GM21423 (cell line): Measurements from ENCODE around the gene MAEL.
"Not testable (repeated sequence)": the region's sequence is repeated elsewhere in the genome, so short reads cannot be mapped to it uniquely, and the experiment has no call there.

Experiments used
- ATAC-seq: cut with Tn5 transposase; IDR thresholded peaks from one replicate; pipeline ENCODE4 v1.9.1; 2021; ENCODE audit warnings: mild to moderate bottlenecking, moderate library complexity; ENCODE audit not compliant: unreplicated experiment

Gene MAEL

DNA sequence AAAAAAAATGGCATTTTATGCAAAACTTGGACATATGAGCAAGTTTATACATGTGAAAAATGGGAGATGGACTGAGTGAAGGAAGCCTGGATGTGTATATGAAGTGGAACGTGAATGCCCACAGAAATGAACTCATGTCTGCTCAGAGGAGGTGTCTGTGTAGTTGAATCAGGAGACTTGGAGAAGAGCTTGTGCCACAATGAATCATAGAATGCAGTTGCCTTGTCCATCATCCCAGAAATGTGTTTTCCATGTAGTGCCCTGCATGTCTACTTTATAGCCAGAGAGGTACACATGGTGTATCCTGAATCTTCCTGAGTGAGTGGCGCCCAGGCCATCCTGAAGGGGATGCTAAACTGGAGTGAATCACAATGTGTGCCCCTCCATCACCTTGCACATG is 11.1 kb upstream of the MAEL start:
- no peak for ATAC-seq

DNA sequence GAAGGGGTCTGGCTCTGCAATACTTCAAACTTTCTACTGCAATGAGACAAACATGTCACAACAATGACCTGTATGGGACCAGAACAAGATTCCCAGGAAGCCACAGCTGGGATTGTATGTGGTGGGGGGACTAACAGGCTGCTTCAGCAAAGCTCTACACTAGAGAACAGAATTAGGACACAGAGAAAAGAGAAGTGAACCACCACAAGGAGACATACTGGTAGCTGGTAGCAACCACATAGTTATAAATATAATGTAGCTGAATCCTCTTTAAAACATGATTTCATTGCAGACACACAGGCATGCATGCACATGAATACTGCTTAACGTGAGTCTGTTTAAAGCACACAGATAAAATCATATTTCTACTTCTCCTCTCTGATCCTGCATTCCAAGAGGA is 10.3 kb upstream of the MAEL start:
- peak; percentile 53 for ATAC-seq

DNA sequence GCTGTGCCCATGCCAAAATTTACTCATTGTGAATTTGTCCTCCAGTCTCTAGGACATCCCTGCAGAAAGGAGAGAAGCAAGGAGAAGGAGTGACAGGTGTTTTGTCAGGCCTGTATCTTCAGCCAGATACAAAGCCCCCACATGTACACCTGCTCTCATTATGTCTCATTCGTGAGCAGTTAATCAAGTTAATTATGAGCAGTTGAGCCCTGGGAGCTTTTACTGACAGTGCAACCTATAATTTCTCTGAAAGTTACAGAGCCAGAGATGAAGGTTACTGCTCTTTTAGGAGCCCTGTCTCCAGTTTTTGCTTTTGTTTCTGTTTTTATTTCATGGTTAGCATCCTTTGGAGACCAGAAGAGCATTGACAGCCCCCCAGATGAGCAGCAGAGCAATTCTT is 8.7 kb upstream of the MAEL start:
- no peak for ATAC-seq

DNA sequence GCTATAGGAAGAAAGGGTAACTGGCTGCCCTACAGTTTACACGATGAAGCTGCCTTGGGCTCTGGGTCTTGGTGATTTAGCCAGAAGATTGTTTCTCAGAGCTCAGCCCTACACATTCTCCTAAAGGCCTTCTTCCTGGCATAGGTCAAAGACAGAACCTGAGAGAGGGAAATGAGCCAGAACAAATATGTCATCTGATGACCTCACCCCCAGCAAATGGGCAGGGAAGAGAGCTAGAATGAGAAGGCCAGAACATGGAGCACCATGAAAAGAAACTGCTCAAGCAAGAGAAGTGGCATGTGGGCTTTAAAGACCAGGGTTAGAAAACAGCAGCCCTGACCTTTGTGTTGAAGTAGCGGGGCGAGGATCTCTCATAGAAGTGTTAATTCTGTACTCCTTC is 8.3 kb upstream of the MAEL start:
- ATAC-seq: no peak

DNA sequence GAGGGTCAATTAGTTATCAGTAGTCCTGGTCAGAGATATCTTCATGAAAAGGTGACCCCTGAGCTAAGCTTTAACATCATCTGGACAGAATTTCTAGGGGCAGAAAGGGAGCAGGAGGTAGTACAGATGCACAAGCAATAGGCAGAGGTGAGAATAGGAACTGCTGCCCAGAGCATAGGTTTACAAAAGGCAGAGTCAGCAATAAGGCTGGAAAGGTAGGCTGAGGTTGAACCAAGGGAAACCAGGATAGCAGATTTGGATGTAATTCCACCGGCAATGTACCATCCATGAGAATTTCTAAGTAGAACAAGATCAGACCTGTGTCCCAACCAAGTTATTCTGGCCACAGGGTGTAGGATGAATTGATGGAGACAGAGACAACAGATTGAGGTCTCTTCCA is 7.5 kb upstream of the MAEL start:
- ATAC-seq: no peak

DNA sequence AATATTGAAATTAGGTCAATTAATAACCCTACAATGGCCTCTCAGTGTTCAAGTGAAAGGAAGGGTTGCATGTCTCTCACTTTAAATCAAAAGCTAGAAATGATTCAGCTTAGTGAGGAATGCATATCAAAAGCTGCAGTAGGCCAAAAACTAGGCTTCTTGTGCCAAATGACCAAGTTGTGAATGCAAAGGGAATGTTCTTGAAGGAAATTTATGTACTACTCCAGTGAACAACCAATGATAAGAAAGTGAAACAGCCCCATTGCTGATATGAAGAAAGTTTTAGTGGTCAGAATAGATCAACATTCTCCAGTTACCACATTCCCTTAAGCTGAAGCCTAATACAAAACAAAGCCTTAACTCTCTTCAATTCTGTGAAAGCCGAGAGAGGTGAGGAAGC is 10.0 kb downstream of the MAEL start:
- ATAC-seq: no peak

DNA sequence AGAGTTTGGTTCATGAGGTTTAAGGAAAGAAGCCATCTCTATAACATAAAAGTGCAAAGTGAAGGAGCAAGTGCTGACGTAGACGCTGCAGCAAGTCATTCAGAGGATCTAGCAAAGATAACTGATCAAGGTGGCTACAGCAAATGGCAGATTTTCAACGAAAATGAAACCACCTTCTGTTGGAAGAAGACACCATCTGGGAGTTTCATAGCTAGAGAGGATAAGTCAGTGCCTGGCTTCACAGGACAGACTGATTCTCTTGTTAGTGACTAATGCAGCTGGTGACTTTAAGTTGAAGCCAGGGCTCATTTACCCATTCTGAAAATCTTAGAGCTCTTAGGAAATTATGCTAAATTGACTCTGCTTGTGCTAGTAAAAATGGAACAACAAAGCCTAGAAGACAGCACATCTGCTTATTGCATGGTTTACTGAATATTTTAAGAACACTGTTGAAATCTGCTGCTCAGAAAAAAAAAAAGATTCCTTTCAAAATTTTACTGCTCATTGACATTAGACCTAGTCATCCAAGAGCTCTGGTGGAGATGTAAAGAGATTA is 10.5 kb downstream of the MAEL start:
- ATAC-seq: no peak

DNA sequence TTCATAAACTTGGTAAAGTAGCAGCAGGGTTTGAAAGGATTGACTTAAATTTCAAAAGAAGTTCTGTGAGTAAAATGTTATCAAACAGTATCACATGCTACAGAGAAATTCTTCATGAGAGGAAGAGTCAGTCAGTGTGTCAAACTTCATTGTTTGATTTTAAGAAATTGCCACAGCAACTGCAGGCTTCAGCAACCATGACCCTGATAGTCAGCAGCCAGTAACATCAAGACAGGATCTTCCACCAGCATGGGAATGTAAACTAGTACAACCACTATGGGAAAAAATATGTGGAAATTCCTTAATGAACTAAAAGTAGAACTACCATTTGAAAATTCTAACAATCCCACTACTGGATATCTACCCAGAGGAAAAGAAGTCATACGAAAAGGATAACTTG is 11.5 kb downstream of the MAEL start:
- ATAC-seq: no peak

DNA sequence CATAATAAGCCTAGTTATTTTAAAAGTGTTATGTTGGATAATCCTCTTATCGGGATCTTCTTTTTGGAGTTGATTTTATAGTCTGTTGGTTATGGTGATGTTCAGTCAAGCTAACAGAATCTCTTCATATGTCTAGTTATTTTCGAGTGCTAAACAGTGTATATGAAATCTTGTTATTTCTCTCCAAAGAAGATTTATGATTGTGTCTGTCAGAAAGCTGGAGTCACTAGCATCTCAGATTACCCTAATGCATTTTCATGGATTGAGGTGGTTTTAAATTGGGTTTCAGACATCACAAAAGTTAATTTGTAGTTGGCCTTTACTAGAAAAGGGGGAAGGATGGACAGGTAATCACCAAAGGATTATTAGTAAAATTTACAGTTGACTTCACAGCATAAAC is 13.3 kb downstream of the MAEL start:
- no peak for ATAC-seq

DNA sequence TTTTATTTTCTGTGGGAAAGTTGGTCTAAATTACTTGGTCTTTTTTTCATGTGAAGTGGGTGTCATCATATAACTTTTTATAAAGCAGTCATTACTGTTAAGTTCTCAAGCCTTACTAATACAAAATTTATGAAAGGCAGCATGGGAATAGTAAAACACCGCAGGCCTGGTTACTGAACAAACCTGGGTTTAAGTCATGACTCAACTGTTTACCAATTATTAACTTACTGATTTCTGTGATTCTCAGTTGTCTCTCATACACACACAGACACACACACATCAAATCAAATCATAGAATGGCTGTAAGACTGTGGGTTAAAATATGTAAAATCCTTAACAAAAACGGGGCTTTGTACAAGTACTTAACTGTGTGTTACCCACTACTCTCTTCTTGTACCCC is 14.6 kb downstream of the MAEL start:
- ATAC-seq: no peak

DNA sequence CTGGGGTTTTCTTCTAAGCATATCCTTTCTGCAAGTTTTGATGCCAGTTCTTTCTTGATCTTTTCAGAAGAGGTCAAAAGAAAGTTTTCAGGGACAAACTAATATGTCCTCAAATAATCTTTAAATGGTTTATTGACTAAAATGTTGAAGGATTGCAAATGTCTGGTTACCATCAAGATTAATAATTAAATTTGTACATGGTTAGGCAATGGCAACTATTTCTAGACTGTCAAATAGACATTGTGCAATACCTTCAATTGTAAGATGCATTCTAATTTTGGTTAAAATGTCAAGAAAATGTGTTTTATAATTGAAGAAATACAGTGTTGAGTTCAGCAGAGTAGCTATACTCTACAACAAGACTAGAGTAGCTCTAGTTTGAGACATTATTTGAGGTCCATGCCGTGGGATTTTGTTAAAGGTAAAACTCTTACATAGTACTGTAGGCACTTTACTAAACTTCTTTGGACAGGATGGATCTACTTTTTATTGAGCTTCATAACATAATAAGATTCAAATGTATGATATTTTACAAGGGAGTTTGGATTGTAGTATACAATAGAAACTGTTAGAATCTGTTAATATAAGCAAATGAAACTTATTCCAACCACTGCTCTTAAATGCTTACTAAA is 22.6 kb downstream of the MAEL start:
- ATAC-seq: no peak

DNA sequence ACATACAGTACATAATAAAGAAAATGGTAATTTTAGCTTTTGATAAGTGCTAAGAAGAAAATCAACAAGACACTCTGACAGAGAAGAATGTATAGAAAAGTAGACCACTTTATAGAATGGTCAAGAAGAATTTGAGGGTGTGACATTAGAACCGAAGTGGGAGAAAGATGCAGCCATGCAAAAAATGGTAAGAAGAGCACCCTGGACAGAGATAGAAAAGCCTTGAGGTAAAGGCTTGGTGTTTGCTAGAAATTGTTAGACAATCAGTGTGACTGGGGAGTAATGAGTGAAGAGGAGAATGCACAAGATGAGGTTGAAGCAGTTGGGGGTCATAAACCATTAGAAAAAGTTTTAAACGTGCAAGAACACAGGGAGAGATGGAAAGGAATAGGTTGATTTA is 23.5 kb downstream of the MAEL start:
- no peak for ATAC-seq

DNA sequence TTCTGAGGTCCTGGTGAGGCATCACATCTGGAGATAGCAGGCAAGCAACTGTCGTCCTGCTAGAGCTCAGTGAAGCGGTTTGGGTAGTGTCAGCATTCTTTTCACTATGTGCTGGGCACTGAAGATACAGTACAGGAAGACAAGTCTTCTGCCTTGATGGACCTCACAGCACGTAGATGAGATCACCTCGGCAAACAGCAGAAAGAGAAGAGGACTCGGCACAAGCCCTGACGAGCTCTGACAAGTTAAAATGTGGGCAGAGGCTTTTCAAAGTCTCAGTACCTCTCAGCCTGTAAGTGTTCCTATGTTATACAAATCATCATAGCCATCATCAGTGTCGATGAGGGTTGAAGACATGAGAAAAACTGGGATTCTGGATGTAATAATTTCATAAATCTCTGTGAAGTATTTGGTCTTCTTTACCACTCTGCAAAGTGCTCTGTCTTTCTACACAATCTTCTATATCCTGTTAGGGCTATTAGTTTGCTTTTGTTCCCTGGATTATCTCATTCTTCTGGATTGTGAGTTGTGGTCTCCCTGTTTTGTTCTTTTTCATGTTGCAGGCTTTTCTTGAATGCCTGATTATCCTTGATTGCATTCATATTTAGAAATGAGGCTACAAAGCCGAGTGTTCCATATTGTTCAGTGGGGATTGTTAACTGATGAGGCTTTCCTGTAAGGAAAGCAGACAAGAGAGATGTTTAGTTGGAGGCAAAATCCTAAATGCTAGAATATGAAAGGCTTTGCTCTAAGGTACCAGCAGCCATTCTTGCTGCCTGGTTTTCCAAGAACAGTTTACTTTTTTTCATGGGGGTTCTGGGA is 24.2 kb downstream of the MAEL start:
- no peak for ATAC-seq

DNA sequence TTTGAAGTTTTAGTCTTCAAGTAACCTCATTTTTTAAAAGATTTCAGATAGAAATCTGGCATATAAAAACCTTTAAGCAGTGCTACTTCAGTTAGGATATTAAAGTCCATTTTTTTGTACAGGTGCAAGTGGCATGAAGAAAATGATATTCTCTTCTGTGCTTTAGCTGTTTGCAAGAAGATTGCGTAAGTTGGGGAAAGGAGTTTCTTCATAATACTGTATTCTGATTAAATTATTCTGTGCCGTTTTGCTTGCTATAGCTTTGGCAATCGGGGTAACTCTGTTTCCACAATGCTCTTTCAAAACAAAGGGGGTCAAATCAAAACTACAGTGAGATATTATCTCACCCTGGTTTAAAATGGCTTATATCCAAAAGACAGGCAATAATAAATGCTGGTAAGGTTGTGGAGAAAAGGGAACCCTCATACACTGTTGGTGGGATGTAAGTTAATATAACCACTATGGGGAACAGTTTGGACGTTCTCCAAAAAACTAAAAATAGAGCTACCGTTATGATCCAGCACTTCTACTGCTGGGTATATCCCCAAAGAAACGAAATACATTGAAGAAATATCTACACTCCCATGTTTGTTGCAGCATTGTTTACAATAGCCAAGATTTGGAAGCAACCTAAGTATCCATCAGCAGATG is 27.1 kb downstream of the MAEL start:
- ATAC-seq: no peak

DNA sequence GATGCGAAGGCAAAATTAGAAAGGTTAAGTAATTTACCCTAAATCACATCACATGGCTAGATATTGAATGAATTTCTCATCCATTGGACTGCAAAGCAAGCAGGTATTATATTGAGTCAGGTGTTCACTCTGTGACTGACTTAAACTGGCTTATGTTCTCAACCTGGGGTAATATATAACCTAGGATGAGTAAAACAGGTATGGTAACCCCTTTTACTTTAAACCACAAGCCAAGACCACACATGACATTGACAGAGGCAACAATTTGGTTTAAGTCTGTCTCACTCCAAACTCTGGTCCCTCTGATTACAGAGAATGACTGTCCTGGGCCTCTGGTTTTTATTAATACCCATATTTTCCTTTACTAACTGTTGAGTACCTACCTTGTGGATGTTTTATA is 33.3 kb downstream of the MAEL start:
- peak; percentile 91 for ATAC-seq

DNA sequence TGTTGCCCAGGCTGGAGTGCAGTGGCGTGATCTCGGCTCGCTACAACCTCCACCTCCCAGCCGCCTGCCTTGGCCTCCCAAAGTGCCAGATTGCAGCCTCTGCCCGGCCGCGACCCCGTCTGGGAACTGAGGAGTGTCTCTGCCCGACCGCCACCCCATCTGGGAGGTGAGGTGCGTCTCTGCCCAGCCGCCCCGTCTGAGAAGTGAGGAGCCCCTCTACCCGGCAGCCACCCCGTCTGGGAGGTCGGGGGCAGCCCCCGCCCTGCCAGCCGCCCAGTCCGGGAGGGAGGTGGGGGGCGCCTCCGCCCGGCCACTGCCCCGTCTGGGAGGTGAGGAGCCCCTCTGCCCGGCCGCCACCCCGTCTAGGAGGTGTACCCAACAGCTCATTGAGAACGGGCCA is 40.5 kb downstream of the MAEL start:
- ATAC-seq: not testable (repeated sequence)

DNA sequence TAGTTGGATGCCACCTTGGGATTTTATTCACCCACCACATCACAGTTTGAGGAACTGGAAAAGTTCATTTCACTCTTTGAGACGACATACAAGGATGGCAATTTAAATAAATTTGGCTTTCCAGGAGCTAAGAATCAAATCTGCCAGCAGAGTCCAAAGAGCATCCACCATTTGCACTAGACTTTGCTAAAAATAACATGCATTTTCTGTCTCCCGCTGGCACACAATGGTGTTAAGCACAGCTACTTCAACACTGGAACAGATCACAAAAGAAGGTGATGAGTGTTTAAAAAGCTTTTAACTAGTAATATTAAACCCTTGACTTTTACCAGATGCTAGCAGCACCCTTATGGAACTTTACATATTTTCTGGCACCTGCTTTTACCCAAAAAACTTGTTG is 44.6 kb downstream of the MAEL start:
- ATAC-seq: no peak

DNA sequence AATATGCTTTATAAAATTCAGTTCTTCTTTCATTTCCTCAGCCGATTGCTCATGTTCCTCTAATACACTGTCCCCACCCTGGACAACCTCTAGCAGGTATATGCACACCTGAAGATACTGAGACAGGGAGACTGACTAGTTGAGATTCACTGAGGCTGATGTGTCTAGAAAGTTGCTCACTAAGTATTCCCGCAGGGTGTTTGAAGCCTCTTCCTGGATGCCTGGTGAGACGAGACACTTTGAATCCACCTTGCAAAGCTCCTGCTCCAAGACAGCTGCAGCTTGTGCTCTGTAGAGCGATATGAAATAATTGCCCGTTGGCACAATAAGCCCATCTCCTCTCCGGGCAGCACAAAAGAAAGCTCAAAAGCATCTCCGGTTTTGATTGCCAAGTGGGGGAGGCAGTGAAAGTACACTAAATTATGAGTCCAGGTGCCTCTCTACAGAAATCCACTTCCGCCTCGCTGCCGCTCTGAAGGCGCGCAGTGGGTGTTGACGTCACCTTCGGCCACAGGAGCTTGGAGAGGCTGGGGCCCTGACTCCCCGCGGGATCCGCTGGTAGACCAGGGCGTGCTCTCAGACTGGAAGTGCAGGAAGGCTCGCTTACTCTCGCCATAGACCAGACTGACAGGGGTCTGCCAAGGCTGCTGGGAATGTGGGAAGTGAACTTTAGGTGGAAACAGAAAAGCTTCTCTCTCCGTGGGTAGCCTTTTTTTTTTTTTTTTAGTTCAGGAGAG is 54.8 kb downstream of the MAEL start:
- ATAC-seq: peak; percentile 99

DNA sequence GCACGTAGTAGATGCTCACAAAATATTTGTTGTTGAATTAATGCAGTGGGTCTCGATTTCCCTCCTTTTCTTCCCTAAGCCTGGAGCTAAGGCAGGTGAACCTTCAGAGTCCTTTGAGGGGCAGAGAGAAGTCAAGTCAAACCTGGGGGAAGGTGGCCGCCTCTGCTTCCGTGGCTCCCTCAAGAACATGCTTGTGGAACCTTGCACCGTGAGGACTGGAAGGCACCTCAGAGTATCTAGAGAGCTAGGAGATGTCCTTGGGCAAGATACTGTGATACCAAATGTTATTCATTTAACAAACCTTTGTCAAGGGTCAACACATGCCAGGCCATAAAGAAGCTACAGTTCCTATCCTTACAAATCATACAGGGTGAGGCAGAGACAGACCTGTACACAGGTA is 62.8 kb downstream of the MAEL start:
- ATAC-seq: no peak

DNA sequence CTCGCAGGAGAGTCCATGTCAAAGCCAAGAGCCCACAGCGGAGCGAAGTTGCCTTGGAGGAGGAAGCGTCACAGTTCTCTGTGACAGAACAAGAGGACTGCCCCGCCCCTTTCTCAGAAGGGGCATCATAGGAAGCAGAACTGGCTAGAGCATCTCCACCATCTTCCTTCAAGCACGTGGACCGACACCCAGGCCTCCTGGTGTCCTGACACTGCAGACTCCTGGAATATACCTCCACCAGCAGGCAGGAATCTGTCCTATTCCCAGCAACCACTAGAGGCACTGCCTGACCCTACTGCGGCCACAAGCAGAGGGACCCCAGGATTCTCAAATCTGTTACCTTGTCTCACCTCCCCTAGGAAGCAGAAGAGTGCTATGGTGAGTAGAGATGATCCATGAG is 63.3 kb downstream of the MAEL start:
- ATAC-seq: no peak

DNA sequence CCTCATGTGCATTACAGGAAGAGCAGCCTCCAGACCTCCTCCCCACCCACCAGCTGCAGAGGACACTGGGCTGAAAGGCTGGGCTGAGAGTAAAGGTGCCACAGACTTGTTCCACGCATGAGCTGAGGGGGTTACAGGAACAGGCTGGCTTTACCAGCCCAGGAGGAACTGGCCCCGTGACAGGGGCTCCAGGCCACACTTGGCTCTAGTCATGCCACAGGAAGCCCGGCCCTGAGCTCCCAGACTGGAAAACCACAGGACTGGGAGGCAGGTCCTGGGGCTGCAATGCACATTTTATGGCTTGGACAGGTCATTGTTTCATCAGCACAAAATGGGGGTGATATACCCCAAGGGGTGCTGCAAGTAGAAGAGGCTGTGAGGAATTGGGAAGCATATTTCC is 65.5 kb downstream of the MAEL start:
- ATAC-seq: no peak
